ENCODE measurements around the gene TPX2.
"Not testable (repeated sequence)": the region's sequence is repeated elsewhere in the genome, so short reads cannot be mapped to it uniquely, and the experiment has no call there.

The TPX2 gene

DNA sequence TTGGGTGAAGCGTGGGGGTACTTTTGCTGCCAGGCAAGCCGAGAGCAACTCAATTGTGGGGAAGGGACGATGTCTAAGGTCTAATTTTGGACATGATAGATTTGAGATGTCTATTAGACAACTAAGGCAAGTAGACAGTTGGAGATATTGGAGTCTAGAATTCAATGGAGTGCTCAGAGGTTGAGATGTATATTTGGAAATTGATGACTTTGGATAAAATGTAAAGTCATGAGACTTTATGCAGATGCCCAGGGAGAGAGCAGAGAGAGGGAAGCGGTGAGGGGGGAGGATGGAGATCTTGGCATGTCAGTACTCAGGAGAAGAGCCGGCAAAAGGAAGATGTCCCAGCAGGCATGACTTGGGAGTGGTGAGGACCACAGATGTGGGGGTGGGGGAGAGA, 87.0 kb downstream of the TPX2 start:
- DNase-seq (ENCODE audit: low read depth): no peak
- no peak overlapping the region for H3K4me3 ChIP-seq (ENCODE audit: low read depth, low read length)
- TF ChIP-seq, protein P1, sequence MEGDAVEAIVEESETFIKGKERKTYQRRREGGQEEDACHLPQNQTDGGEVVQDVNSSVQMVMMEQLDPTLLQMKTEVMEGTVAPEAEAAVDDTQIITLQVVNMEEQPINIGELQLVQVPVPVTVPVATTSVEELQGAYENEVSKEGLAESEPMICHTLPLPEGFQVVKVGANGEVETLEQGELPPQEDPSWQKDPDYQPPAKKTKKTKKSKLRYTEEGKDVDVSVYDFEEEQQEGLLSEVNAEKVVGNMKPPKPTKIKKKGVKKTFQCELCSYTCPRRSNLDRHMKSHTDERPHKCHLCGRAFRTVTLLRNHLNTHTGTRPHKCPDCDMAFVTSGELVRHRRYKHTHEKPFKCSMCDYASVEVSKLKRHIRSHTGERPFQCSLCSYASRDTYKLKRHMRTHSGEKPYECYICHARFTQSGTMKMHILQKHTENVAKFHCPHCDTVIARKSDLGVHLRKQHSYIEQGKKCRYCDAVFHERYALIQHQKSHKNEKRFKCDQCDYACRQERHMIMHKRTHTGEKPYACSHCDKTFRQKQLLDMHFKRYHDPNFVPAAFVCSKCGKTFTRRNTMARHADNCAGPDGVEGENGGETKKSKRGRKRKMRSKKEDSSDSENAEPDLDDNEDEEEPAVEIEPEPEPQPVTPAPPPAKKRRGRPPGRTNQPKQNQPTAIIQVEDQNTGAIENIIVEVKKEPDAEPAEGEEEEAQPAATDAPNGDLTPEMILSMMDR (IDR thresholded peaks at IDR 0.05; ENCODE audit: low read depth, low read length, missing control alignments): no peak

DNA sequence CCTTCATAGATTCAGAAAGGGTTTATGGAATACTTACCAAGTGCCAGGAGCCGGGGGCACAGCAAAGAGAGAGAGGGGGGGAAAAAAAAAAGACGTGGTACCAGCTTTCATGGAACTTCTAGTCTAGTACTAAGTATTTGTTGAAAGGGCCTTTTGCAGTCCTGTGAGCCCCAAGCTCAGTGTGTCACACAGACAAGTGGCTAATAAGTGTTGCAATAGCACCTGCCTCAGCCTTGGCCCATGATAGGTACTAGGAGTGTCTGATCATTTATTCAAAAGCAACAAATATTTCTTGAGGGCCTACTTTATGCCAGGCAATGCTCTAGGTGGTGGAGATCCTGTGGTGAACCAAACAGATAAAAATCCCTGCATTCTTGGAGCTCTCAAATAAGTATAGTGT, 88.0 kb downstream of the TPX2 start:
- TF ChIP-seq, protein P1 (IDR thresholded peaks at IDR 0.05; ENCODE audit: low read depth, low read length, missing control alignments): no peak

DNA sequence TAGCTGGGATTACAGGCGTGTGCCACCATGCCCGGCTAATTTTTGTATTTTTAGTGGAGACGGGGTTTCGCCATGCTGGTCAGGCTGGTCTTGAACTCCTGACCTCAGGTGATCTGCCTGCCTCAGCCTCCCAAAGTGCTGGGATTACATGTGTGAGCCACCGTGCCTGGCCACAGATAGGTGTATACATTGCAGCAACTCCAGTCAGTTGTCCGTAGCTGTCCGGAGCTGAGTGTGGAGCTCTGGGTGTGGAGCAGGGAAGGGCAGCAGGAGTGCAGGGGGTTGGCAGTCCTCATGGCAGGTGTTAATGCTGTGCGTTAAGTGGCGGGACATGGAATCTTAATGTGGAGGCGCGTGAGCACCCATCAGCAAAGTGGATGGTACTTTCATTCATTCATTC, 88.9 kb downstream of the TPX2 start:
- DNase-seq (ENCODE audit: low read depth); H3K4me3 ChIP-seq (ENCODE audit: low read depth, low read length): not testable (repeated sequence)

More for the DNA sequence above, 88.0 kb downstream of the TPX2 start:
- H3K4me3 ChIP-seq (ENCODE audit: low read depth, low read length): no peak overlapping the region
- DNase-seq (ENCODE audit: low read depth): no peak

DNA sequence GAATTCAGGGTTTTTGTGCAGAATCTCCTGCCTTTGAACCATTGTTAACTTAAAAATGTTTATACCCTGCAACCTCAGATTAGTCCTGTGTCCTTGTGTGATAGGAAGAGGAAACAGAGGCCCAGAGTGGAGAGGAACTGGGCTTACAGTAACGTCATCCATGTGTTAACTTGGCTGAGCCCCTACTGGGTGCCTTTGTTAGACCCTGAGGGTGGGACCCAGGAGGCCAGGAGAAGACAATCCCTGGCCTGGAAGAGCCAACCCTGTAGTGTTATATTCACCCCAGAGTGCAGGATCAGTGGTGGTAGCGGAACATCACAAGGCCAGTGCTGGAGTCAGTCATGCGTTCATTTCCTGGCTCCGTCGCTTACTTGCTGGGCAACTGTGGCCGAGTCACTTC, 90.6 kb downstream of the TPX2 start:
- TF ChIP-seq, protein P1 (IDR thresholded peaks at IDR 0.05; ENCODE audit: low read depth, low read length, missing control alignments): no peak
- no peak overlapping the region for H3K4me3 ChIP-seq (ENCODE audit: low read depth, low read length)
- no peak for DNase-seq (ENCODE audit: low read depth)

DNA sequence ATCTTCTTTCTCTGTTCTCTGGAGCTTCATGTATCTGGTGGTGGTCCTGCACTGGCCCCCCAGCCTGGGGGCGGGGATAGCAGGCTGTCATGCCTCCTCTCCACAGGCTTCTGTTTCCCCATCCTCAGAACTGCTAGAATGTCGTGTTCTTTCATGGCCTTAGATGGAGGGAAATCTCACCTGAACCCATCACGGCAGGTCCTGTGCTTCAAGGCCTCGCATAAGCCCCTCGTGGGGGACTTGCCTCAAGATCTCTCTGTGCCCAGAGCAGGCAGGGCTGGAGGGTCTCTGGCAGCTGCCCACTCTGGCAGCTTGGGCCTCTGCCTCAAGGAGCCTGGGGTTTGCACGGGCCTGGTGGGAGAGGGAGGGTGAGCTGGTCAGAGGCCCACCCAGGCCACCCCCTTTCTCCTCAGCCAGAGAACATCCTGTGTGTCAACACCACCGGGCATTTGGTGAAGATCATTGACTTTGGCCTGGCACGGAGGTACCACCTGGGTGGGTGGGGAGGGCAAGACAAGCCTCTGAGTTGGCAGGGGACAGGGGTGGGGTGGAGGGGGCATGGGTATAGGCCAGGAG, 91.4 kb downstream of the TPX2 start:
- H3K4me3 ChIP-seq (ENCODE audit: low read depth, low read length): no peak overlapping the region
- TF ChIP-seq, protein P1 (IDR thresholded peaks at IDR 0.05; ENCODE audit: low read depth, low read length, missing control alignments): no peak
- no peak for DNase-seq (ENCODE audit: low read depth)

DNA sequence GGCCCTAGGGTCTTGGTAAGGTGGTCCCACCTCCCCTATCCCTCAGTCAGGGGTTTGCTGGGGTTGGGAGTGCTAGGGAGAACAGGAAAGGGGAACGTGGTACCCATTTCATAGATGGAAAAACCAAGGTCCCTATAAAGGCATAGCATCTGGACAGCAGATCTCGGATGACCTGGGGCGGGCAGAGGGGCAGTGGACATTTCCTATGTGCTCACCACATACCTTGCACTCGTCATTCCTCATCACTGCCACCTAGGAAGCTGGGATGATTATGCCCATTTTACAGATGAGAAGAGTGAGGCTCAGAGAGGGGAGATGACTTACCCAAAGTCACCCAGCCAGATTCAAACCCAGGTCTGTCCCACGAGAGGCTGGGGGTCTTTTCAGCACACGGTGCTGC, 92.1 kb downstream of the TPX2 start:
- no peak overlapping the region for H3K4me3 ChIP-seq (ENCODE audit: low read depth, low read length)
- DNase-seq (ENCODE audit: low read depth): no peak
- TF ChIP-seq, protein P1 (IDR thresholded peaks at IDR 0.05; ENCODE audit: low read depth, low read length, missing control alignments): no peak

DNA sequence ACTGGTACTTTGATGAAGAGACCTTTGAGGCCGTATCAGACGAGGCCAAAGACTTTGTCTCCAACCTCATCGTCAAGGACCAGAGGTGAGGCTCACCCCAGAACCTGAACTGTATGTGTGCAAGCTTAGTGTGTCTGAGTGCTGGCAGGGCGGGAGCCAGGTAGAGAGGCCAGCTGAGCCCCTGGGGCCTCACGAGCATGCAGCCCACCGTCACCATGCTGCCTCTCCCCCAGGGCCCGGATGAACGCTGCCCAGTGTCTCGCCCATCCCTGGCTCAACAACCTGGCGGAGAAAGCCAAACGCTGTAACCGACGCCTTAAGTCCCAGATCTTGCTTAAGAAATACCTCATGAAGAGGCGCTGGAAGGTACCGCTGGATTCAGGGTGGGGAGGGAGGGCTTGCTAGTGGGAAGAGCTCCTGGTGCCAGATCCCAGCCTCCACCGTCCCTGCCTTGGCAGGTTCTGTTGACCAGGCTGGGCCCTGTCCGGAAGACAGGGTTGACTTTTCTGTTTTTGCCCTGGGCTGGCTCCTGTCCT, 92.7 kb downstream of the TPX2 start:
- no peak overlapping the region for H3K4me3 ChIP-seq (ENCODE audit: low read depth, low read length)
- no peak for DNase-seq (ENCODE audit: low read depth)
- TF ChIP-seq, protein P1 (IDR thresholded peaks at IDR 0.05; ENCODE audit: low read depth, low read length, missing control alignments): no peak
